Mesenchymal stem cell (in vitro differentiated cells and primary cell): ENCODE data around the gene ZNHIT3.

Source experiments
- DNase-seq: peaks from one replicate; pipeline ENCODE4 v3.0.0-alpha.2; 2013
- H2AFZ ChIP-seq: one replicate; pipeline ENCODE4 v1.6.1; 2013; ENCODE audit warnings: low read depth, mild to moderate bottlenecking, control low read depth, inconsistent platforms, low read length, moderate library complexity
- H2AK5ac ChIP-seq: 2 replicates; pipeline ENCODE4 v1.6.1; 2013; ENCODE audit warnings: low read length, moderate library complexity, mild to moderate bottlenecking, inconsistent platforms; ENCODE audit not compliant: severe bottlenecking
- H2BK120ac ChIP-seq: one replicate; pipeline ENCODE4 v1.6.1; 2013; ENCODE audit warnings: low read depth, mild to moderate bottlenecking, inconsistent platforms, low read length, moderate library complexity
- H2BK12ac ChIP-seq, 2 experiments: one replicate each; pipeline ENCODE4 v1.6.1; 2013; ENCODE audit warnings: inconsistent platforms in 2 of 2, low read length in 2 of 2, mild to moderate bottlenecking in 2 of 2, moderate library complexity in 2 of 2, control low read depth in 1 of 2
- H2BK15ac ChIP-seq: one replicate; pipeline ENCODE4 v1.6.1; 2013; ENCODE audit warnings: mild to moderate bottlenecking, low read depth, inconsistent platforms; ENCODE audit not compliant: poor library complexity, severe bottlenecking
- H2BK5ac ChIP-seq: 2 replicates; pipeline ENCODE4 v1.6.1; 2013; ENCODE audit warnings: low read depth, mild to moderate bottlenecking, low read length, control low read depth, inconsistent platforms; ENCODE audit not compliant: poor library complexity, severe bottlenecking
- H3K14ac ChIP-seq, 2 experiments: one replicate each; pipeline ENCODE4 v1.6.1; 2013; ENCODE audit warnings: inconsistent platforms in 2 of 2, low read length in 2 of 2, control low read depth in 1 of 2, mild to moderate bottlenecking in 1 of 2, moderate library complexity in 1 of 2
- H3K18ac ChIP-seq, 2 experiments: one replicate each; pipeline ENCODE4 v1.6.1; 2013; ENCODE audit warnings: inconsistent platforms in 2 of 2, low read length in 2 of 2, control low read depth in 1 of 2, low read depth in 1 of 2, mild to moderate bottlenecking in 1 of 2
- H3K23ac ChIP-seq, 2 experiments: one replicate each; pipeline ENCODE4 v1.6.1; 2013; ENCODE audit warnings: inconsistent platforms in 2 of 2, low read length in 2 of 2, mild to moderate bottlenecking in 2 of 2, moderate library complexity in 2 of 2, control low read depth in 1 of 2
- H3K27ac ChIP-seq: 2 replicates; pipeline ENCODE4 v1.5.1; 2013; ENCODE audit warnings: mild to moderate bottlenecking, moderate library complexity, low read length, control low read depth, inconsistent platforms; ENCODE audit not compliant: poor library complexity, severe bottlenecking
- H3K27me3 ChIP-seq, 2 experiments: 2 replicates each; pipeline versions ENCODE4 v1.6.1 to v1.7.0; 2013; ENCODE audit warnings: low read length in 2 of 2, mild to moderate bottlenecking in 2 of 2, moderate library complexity in 2 of 2, control low read depth in 1 of 2, inconsistent platforms in 1 of 2; ENCODE audit not compliant: control insufficient read depth in 1 of 2, insufficient read depth in 1 of 2
- H3K36me3 ChIP-seq, 2 experiments: 2 replicates each; pipeline versions ENCODE4 v1.6.1 to v1.7.0; 2013; ENCODE audit warnings: low read length in 2 of 2, control low read depth in 1 of 2, inconsistent platforms in 1 of 2, low read depth in 1 of 2, mild to moderate bottlenecking in 1 of 2; ENCODE audit not compliant: insufficient read depth in 2 of 2, control insufficient read depth in 1 of 2
- H3K4ac ChIP-seq, 2 experiments: one replicate each; pipeline ENCODE4 v1.6.1; 2013; ENCODE audit warnings: inconsistent platforms in 2 of 2, low read length in 2 of 2, mild to moderate bottlenecking in 2 of 2, moderate library complexity in 2 of 2, control low read depth in 1 of 2, low read depth in 1 of 2
- H3K4me1 ChIP-seq: 2 replicates; pipeline ENCODE4 v1.6.1; 2013; ENCODE audit warnings: low read depth, low read length, control low read depth; ENCODE audit not compliant: control insufficient read depth, insufficient read depth
- H3K4me2 ChIP-seq: 2 replicates; pipeline ENCODE4 v1.6.1; 2013; ENCODE audit warnings: low read length, mild to moderate bottlenecking, inconsistent platforms; ENCODE audit not compliant: poor library complexity, severe bottlenecking
- H3K4me3 ChIP-seq, 2 experiments: 2 replicates each; pipeline versions ENCODE4 v1.5.1 to v1.7.0; 2013; ENCODE audit warnings: low read length in 2 of 2, mild to moderate bottlenecking in 2 of 2, control low read depth in 1 of 2, low read depth in 1 of 2; ENCODE audit not compliant: insufficient read depth in 1 of 2
- H3K79me1 ChIP-seq: replicated peaks from 2 replicates; pipeline ENCODE4 v1.6.1; 2013; ENCODE audit warnings: mild to moderate bottlenecking, control low read depth, low read length, inconsistent platforms; ENCODE audit not compliant: poor library complexity, severe bottlenecking
- H3K9ac ChIP-seq: 2 replicates; pipeline ENCODE4 v1.7.0; 2013; ENCODE audit warnings: mild to moderate bottlenecking, low read length, moderate library complexity
- H3K9me3 ChIP-seq: 2 replicates; pipeline ENCODE4 v1.7.0; 2013; ENCODE audit warnings: mild to moderate bottlenecking, low read length; ENCODE audit not compliant: control insufficient read depth
- H4K8ac ChIP-seq: one replicate; pipeline ENCODE4 v1.6.1; 2013; ENCODE audit warnings: inconsistent platforms, mild to moderate bottlenecking, low read length, moderate library complexity
- H4K91ac ChIP-seq: one replicate; pipeline ENCODE4 v1.6.1; 2013; ENCODE audit warnings: mild to moderate bottlenecking, low read length, inconsistent platforms
- WGBS: methylation state at CpG from one replicate; pipeline ENCODE4 v1.1.7; 2013; ENCODE audit warnings: mixed read lengths; 5-methylcytosine and 5-hydroxymethylcytosine counted together

ZNHIT3 gene

GRCh38 chr17:36500745-36501225, 14.3 kb downstream of the ZNHIT3 start:
- Histone ChIP-seq H2BK12ac (no peak overlapping the region), H3K23ac (no peak overlapping the region), H3K9ac (no peak overlapping the region), H2BK120ac (no peak overlapping the region), H3K4ac (no peak overlapping the region), H3K4me3 (no peak overlapping the region), H3K36me3 (peaks cover 70 to 84% of the 10 kb centered on the region in 2 experiments), H2BK5ac (no peak overlapping the region), H3K79me1 (peaks cover 9% of the 10 kb centered on the region), H3K14ac (no peak overlapping the region), H3K18ac (no peak overlapping the region), H3K27ac (no peak overlapping the region), H2AK5ac (no peak overlapping the region), H3K4me2 (no peak overlapping the region), H3K9me3 (no peaks in the 10 kb centered on the region), H4K8ac (no peak overlapping the region), H2BK15ac (no peak overlapping the region), H2AFZ (no peak overlapping the region), H3K4me1 (peaks cover 15% of the 10 kb centered on the region), H3K27me3 (no peaks in the 10 kb centered on the region), H4K91ac (no peak overlapping the region)
- no peak for DNase-seq
- 96% methylated on average over 15 of the region's 15 CpGs for WGBS

DNA sequence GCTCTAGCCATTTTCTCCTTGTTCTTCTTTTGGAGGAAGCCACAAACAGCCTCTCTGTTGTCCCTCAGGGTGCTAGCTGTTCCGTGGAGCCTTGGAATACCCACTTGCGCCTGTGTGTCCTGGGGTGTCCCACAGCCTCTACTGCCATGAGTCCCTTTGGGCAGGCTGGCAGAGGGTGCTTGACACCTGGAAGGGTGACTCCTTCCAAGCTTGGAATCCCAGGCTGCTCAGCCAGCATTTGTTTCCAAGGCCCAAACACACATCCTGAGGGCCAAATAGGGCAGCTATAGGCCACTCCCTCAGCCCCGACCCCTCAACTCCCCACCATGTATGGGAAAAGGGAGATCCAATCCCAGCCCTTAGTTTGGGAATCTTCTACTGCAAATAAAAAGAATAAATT, 14.9 kb downstream of the ZNHIT3 start:
- Histone ChIP-seq H3K18ac (no peak overlapping the region), H3K4me2 (no peak overlapping the region), H4K91ac (no peak overlapping the region), H3K4ac (no peak overlapping the region), H4K8ac (no peak overlapping the region), H2BK15ac (no peak overlapping the region), H3K9ac (no peak overlapping the region), H3K27ac (no peak overlapping the region), H2BK5ac (no peak overlapping the region), H3K27me3 (no peaks in the 10 kb centered on the region), H3K14ac (no peak overlapping the region), H3K4me1 (peaks cover 15% of the 10 kb centered on the region), H3K79me1 (peaks cover 9% of the 10 kb centered on the region), H3K9me3 (no peaks in the 10 kb centered on the region), H3K36me3 (peaks cover 69 to 84% of the 10 kb centered on the region in 2 experiments), H2AFZ (no peak overlapping the region), H2AK5ac (no peak overlapping the region), H3K4me3 (no peak overlapping the region), H3K23ac (no peak overlapping the region), H2BK120ac (no peak overlapping the region), H2BK12ac (no peak overlapping the region)
- no peak for DNase-seq
- whole genome bisulfite sequencing = 100% methylated on average over 2 of the region's 3 CpGs

- Histone ChIP-seq H3K4ac (no peak overlapping the region), H2BK5ac (no peak overlapping the region), H3K36me3 (peaks cover 75 to 88% of the 10 kb centered on the region in 2 experiments), H4K91ac (no peak overlapping the region), H3K23ac (no peak overlapping the region), H3K27me3 (no peaks in the 10 kb centered on the region), H4K8ac (no peak overlapping the region), H3K18ac (no peak overlapping the region), H3K14ac (no peak overlapping the region), H3K27ac (no peak overlapping the region), H3K9me3 (no peaks in the 10 kb centered on the region), H3K4me3 (no peak overlapping the region), H3K4me1 (peaks cover 12% of the 10 kb centered on the region), H2AFZ (no peak overlapping the region), H2BK12ac (no peak overlapping the region), H3K9ac (no peak overlapping the region), H3K4me2 (no peak overlapping the region), H2AK5ac (no peak overlapping the region), H2BK120ac (no peak overlapping the region), H2BK15ac (peak overlapping the region; percentile 20), H3K79me1 (peaks cover 7% of the 10 kb centered on the region)
- 93% methylated on average over 6 of the region's 6 CpGs for WGBS
- DNase-seq = no peak
Observed at GRCh38 chr17:36501963-36502362, 15.5 kb downstream of the ZNHIT3 start.

- no peak overlapping the region for H2BK15ac ChIP-seq
- no peak overlapping the region for H2BK5ac ChIP-seq
- peaks cover 3% of the 10 kb centered on the region for H3K79me1 ChIP-seq
- H3K9ac ChIP-seq = no peak overlapping the region
- peaks cover 76 to 93% of the 10 kb centered on the region in 2 experiments for H3K36me3 ChIP-seq
- H3K23ac ChIP-seq = no peak overlapping the region
- H3K4me3 ChIP-seq = no peak overlapping the region
- no peak overlapping the region for H2AK5ac ChIP-seq
- no peaks in the 10 kb centered on the region for H3K27me3 ChIP-seq
- no peak overlapping the region for H3K18ac ChIP-seq
- no peak overlapping the region for H2BK12ac ChIP-seq
- H3K9me3 ChIP-seq = no peaks in the 10 kb centered on the region
- H3K27ac ChIP-seq = no peak overlapping the region
- no peak overlapping the region for H2AFZ ChIP-seq
- 98% methylated on average over 7 of the region's 7 CpGs for WGBS
- peaks cover 9% of the 10 kb centered on the region for H3K4me1 ChIP-seq
- no peak overlapping the region for H4K8ac ChIP-seq
- no peak for DNase-seq
- H2BK120ac ChIP-seq = no peak overlapping the region
- no peak overlapping the region for H3K14ac ChIP-seq
- H3K4me2 ChIP-seq = no peak overlapping the region
- no peak overlapping the region for H4K91ac ChIP-seq
- no peak overlapping the region for H3K4ac ChIP-seq
Observed at GRCh38 chr17:36503456-36504155, 17.1 kb downstream of the ZNHIT3 start.
